OCI-LY7 (cell line): ENCODE data around the gene PARD3. TPM values are rescaled to one million over a fixed set of nuclear protein-coding genes. Genes with fewer than 3 reads are reported as not detected.

Source experiments
- BruUV-seq: library from RNA; stranded (reverse); fragments of 400-500 nt; replicated peaks from 2 replicates; lab custom pipeline; 2021; lab: Mats Ljungman, UMichigan
- CTCF ChIA-PET: fragments of 300-600 bp; sonication (Branson Sonifier 250); formaldehyde crosslinking; loops from one replicate; lab custom pipeline; 2022; ENCODE audit warnings: antibody characterized with exemption; ENCODE audit not compliant: unreplicated experiment; lab: Charles Lee
- POLR2A ChIA-PET: fragments of 300-600 bp; sonication (Branson Sonifier 250); formaldehyde crosslinking; loops from one replicate; lab custom pipeline; 2022; ENCODE audit warnings: antibody characterized with exemption; lab: Charles Lee
- DNase-seq: peaks from one replicate; pipeline ENCODE4 v3.0.0-alpha.2; 2015; ENCODE audit warnings: low spot score
- H2AFZ ChIP-seq: fragments of 200-600 bp; sonication (generic), shearing (Covaris generic); 2 replicates; pipeline ENCODE4 v1.6.1; 2014; ENCODE audit warnings: mild to moderate bottlenecking, antibody characterized with exemption, low read length, moderate library complexity
- H3K27ac ChIP-seq: fragments of 200-600 bp; sonication (generic); 2 replicates; pipeline ENCODE4 v1.5.1; 2014; ENCODE audit warnings: mixed run types, low read depth, mild to moderate bottlenecking, moderate library complexity, low read length, inconsistent platforms; ENCODE audit not compliant: poor library complexity, severe bottlenecking
- H3K36me3 ChIP-seq: fragments of 200-600 bp; sonication (generic); 2 replicates; pipeline ENCODE4 v1.6.1; 2014; ENCODE audit warnings: mild to moderate bottlenecking, antibody characterized with exemption, low read length, moderate library complexity, mixed read lengths; ENCODE audit not compliant: insufficient read depth
- H3K4me1 ChIP-seq: fragments of 200-600 bp; sonication (generic); 2 replicates; pipeline ENCODE4 v1.5.1; 2014; ENCODE audit warnings: mild to moderate bottlenecking, low read length; ENCODE audit not compliant: insufficient read depth, poor library complexity, severe bottlenecking
- H3K4me2 ChIP-seq: fragments of 200-600 bp; sonication (generic); 2 replicates; pipeline ENCODE4 v1.6.1; 2014; ENCODE audit warnings: mild to moderate bottlenecking, low read length
- H3K4me3 ChIP-seq: fragments of 200-600 bp; sonication (generic); 2 replicates; pipeline ENCODE4 v1.5.1; 2014; ENCODE audit warnings: mild to moderate bottlenecking, low read depth, low read length; ENCODE audit not compliant: poor library complexity, severe bottlenecking
- H3K79me2 ChIP-seq: fragments of 200-600 bp; sonication (generic); 2 replicates; pipeline ENCODE4 v1.6.1; 2016; ENCODE audit warnings: low read depth, mild to moderate bottlenecking, low read length, moderate library complexity, mixed read lengths; ENCODE audit not compliant: insufficient read depth
- H3K9me2 ChIP-seq: fragments of 200-600 bp; sonication (generic); 2 replicates; pipeline ENCODE4 v1.6.1; 2016; ENCODE audit warnings: mild to moderate bottlenecking, low read length, mixed read lengths; ENCODE audit not compliant: insufficient read depth
- H3K9me3 ChIP-seq: fragments of 200-600 bp; sonication (generic); 2 replicates; pipeline ENCODE4 v1.6.1; 2014; ENCODE audit warnings: mild to moderate bottlenecking, mixed run types, low read length, mixed read lengths
- H4K20me1 ChIP-seq: fragments of 200-600 bp; sonication (generic); 2 replicates; pipeline ENCODE4 v1.6.1; 2014; ENCODE audit warnings: mild to moderate bottlenecking, antibody characterized with exemption, low read length, moderate library complexity, mixed read lengths; ENCODE audit not compliant: insufficient read depth
- CTCF ChIP-seq: fragments of 200-600 bp; sonication (generic); conservative IDR thresholded peaks from 2 replicates; pipeline ENCODE4 v1.5.1; 2014; ENCODE audit warnings: mild to moderate bottlenecking, antibody characterized with exemption, low read length, moderate library complexity, mixed read lengths
- EZH2phosphoT487 ChIP-seq: fragments of 200-600 bp; sonication (generic); IDR thresholded peaks from 2 replicates; pipeline ENCODE4 v1.6.1; 2018; ENCODE audit warnings: low read depth, borderline replicate concordance, mild to moderate bottlenecking, mixed run types, antibody characterized with exemption, low read length, moderate library complexity, mixed read lengths
- intact Hi-C: fragments of 100-400 bp; cut with micrococcal nuclease; formaldehyde crosslinking; loops from one replicate; pipeline ENCODE4 v1.10.0; 2022; ENCODE audit not compliant: unreplicated experiment
- total RNA-seq, 2 experiments: library from RNA; depleted of rRNA in 1 of 2; stranded (reverse); fragments of >200 nt in 1 of 2; shearing (Covaris generic) in 1 of 2; gene quantifications; 2 replicates each; pipeline ENCODE4 v1.2.3, GENCODE V29; 2014 to 2022

PARD3 gene
- total RNA-seq, 2 experiments from 2014 or later: not detected

GRCh38 chr10:34825414-34825813 is 10.3 kb upstream of the PARD3 start:
- Histone ChIP-seq H3K9me3 (no peaks in the 10 kb centered on the region), H3K4me3 (no peak overlapping the region), H2AFZ (no peak overlapping the region), H4K20me1 (no peaks in the 10 kb centered on the region), H3K9me2 (no peaks in the 10 kb centered on the region), H3K4me1 (no peaks in the 10 kb centered on the region), H3K79me2 (no peaks in the 10 kb centered on the region), H3K4me2 (no peak overlapping the region), H3K36me3 (no peaks in the 10 kb centered on the region), H3K27ac (no peak overlapping the region)
- CTCF ChIA-PET: no interaction called here
- no peak for TF ChIP-seq EZH2phosphoT487
- no peak for TF ChIP-seq CTCF
- POLR2A ChIA-PET: no interaction called here
- intact Hi-C loops: no loop called here
- no peak for DNase-seq
- no TSS peak for BruUV-seq

- CTCF ChIA-PET: no interaction called here
These were observed 9.8 kb upstream of the PARD3 start for GRCh38 chr10:34824870-34825269.

More at GRCh38 chr10:34824870-34825269, 9.8 kb upstream of the PARD3 start:
- Histone ChIP-seq H2AFZ (no peak overlapping the region), H3K79me2 (no peaks in the 10 kb centered on the region), H3K4me2 (no peak overlapping the region), H3K27ac (no peak overlapping the region), H3K4me3 (no peak overlapping the region), H3K4me1 (no peaks in the 10 kb centered on the region), H3K36me3 (no peaks in the 10 kb centered on the region), H3K9me2 (no peaks in the 10 kb centered on the region), H4K20me1 (no peaks in the 10 kb centered on the region), H3K9me3 (no peaks in the 10 kb centered on the region)
- POLR2A ChIA-PET: interaction anchor here (0.6 kb wide), 2 partner anchors 1214 to 1361 kb away, joined by 3 read pairs; no protein-coding TSS in a partner anchor
- no TSS peak for BruUV-seq
- intact Hi-C loops: no loop called here
- DNase-seq: no peak
- TF ChIP-seq EZH2phosphoT487 (no peak), CTCF (no peak)
